DMS 273 (cell line): ENCODE results near the gene MTG2.

ENCODE experiments used
- DNase-seq: peaks from one replicate; lab custom pipeline; 2025; ENCODE audit not compliant: unreplicated experiment; lab: John Stamatoyannopoulos, UW

MTG2 gene

DNA sequence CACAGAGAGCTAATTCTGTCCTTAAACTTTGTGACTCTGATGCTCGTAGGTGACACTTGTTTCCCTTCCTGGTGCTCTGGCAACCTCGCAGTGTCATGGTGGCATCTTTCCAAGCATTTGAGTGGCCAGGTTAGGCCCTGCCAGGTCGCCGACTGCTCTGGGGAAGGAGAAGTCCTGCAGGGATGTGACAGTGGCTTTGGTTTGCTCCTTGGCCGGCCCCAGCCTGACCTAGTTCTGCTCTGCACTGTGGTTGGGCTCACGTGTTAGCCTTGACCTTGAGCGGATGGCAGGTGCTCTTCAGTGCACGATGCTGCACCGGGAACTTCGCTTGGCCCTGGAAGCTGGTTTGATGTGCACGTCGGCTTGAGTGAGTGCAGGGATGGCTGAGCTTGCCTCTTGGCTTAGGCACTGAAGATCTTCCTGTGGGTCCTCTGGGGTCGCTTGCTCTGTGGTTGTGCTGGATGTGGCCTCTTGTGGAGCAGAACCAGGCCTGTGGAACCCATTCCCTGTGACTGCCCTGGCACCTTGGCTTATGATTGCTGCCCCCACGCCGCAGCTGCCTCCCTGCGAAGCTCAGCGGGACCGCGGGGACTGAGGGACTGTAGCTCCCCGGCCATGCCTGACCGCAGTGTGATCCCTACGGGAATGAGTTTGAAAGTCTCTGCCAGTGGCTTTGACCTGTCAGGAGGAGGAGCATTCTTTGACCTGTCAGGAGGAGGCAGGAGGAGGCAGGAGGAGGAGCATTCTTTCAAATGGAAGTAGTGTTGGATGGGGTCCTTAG is 64.2 kb downstream of the MTG2 start:
- no peak for DNase-seq

DNA sequence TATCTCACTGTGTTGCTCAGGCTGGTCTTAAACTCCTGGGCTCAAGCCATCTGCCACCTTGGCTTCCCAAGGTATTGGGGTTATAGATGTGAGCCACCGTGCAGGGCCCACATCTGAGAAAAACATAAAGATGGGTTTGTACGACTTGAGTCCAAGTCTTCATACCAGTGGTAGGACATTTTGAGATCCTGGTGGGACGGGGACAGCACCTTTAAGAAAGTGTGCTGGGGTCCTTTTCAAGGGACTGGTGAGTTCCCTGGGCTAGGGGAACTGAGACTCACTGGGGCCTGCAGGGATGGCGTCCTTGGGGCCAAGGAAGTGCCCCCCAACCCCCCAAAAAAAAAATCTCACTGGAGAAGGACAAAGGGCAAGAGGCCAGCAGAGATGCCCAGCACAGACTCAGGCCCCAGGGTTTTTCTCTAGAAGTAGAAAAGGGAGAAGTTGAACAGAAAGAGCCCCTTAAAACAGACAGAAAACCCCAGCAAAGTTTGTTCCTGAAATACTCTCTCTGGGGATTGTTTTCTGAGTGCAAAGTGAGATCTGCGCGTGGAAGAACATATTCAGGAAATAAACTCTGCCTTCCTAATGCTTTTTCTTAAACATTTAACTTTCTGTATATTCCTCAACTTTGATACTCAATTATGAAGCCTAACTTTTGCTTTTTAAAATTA is 66.2 kb downstream of the MTG2 start:
- DNase-seq = no peak

GRCh38 chr20:62252342-62252966 is 69.6 kb downstream of the MTG2 start:
- no peak for DNase-seq
